Stimulated activated CD8-positive, alpha-beta memory T cell treated with anti-CD3 and anti-CD28 coated beads, Interleukin-7, amount 100 ng/mL, for 1 hour (primary cell): ENCODE measurements around the gene TMEM238.

Experiments used
- DNase-seq, 2 donors: peaks; one replicate each; pipeline ENCODE4 v3.0.0-alpha.2; 2020; ENCODE audit warnings: low read depth in 2 of 2

The TMEM238 gene

GRCh38 chr19:55377356-55378131, 6.5 kb downstream of the TMEM238 start:
- no peak for DNase-seq

GRCh38 chr19:55376241-55376933, 7.7 kb downstream of the TMEM238 start, which contains the start of gene TMEM190:
TMEM190 (plus strand) TSS chr19:55376826; CDS start chr19:55376854, 28 bp downstream.
- no peak for DNase-seq

- no peak for DNase-seq
Measured at GRCh38 chr19:55373993-55374757, 9.9 kb downstream of the TMEM238 start.

GRCh38 chr19:55373306-55373992, 10.6 kb downstream of the TMEM238 start:
- DNase-seq = no peak

- DNase-seq = no peak
Measured at GRCh38 chr19:55372316-55373081, 11.6 kb downstream of the TMEM238 start.

- DNase-seq = no peak
Measured at GRCh38 chr19:55370305-55370988, 13.6 kb downstream of the TMEM238 start, which contains the start of gene IL11. IL11 (minus strand) TSS chr19:55370463; CDS start chr19:55370310, 153 bp downstream.

GRCh38 chr19:55369653-55370304, 14.3 kb downstream of the TMEM238 start:
- DNase-seq = no peak

GRCh38 chr19:55368701-55369563, 15.2 kb downstream of the TMEM238 start:
- DNase-seq = no peak

- no peak for DNase-seq
Measured at GRCh38 chr19:55368106-55368505, 16.0 kb downstream of the TMEM238 start.

- no peak for DNase-seq
Measured at GRCh38 chr19:55366790-55367189, 17.3 kb downstream of the TMEM238 start.

- no peak for DNase-seq
Measured at GRCh38 chr19:55365964-55366363, 18.1 kb downstream of the TMEM238 start.

- no peak for DNase-seq
Measured at GRCh38 chr19:55365245-55365644, 18.8 kb downstream of the TMEM238 start.

- no peak for DNase-seq
Measured at GRCh38 chr19:55362990-55363716, 20.9 kb downstream of the TMEM238 start, which contains the start of gene GARIN5B. GARIN5B (minus strand) TSS chr19:55363260; CDS start chr19:55363066, 194 bp downstream.

GRCh38 chr19:55362174-55362989, 21.7 kb downstream of the TMEM238 start:
- no peak for DNase-seq

- DNase-seq = no peak
Measured at GRCh38 chr19:55360902-55361301, 23.2 kb downstream of the TMEM238 start.

- no peak for DNase-seq
Measured at GRCh38 chr19:55358943-55359908, 24.9 kb downstream of the TMEM238 start.
